Lower lobe of right lung (tissue), 2 donors: ENCODE data around the gene DNMT1. TPM values are rescaled to one million over a fixed set of nuclear protein-coding genes. Genes with fewer than 3 reads are reported as not detected.
A peak's percentile ranks its signal among the peaks of the same experiment; 100 is the strongest.
"Not testable (repeated sequence)": the region's sequence is repeated elsewhere in the genome, so short reads cannot be mapped to it uniquely, and the experiment has no call there.

Source experiments
- ATAC-seq, 2 donors: fragments of 200-7000 bp; cut with Tn5 transposase; one replicate each; pipeline ENCODE4 v1.9.1; 2020 to 2022; ENCODE audit warnings: mild to moderate bottlenecking in 2 of 2, moderate library complexity in 2 of 2
- DNase-seq: peaks from one replicate; pipeline ENCODE4 v3.0.0-alpha.2; 2020
- H3K27ac ChIP-seq: fragments of 200-600 bp; one replicate; pipeline ENCODE4 v1.8.0; 2022
- H3K27me3 ChIP-seq: fragments of 200-600 bp; one replicate; pipeline ENCODE4 v1.8.0; 2022; ENCODE audit warnings: low read depth
- H3K36me3 ChIP-seq: fragments of 200-600 bp; one replicate; pipeline ENCODE4 v1.8.0; 2022; ENCODE audit warnings: mild to moderate bottlenecking
- H3K4me1 ChIP-seq: fragments of 200-600 bp; one replicate; pipeline ENCODE4 v1.8.0; 2022
- H3K4me3 ChIP-seq: fragments of 200-600 bp; one replicate; pipeline ENCODE4 v1.8.0; 2022; ENCODE audit warnings: mild to moderate bottlenecking
- H3K9me3 ChIP-seq: fragments of 200-600 bp; one replicate; pipeline ENCODE4 v1.8.0; 2022
- intact Hi-C: fragments of 100-400 bp; cut with DNase I; formaldehyde crosslinking; loops from one replicate; pipeline ENCODE4 v1.11.0; 2022
- long read RNA-seq: library from polyadenylated mRNA; unstranded; transcript quantifications from one replicate; pipeline ENCODE4 v2.0.0, GENCODE V29; 2021
- total RNA-seq: library from RNA; stranded (reverse); fragmentation: NEBNext Ultra II Directional; extraction: Animal tissue kit (Norgen Biotek cat#: 25700); gene quantifications from one replicate; pipeline ENCODE4 v1.2.1, GENCODE V29; 2021
- TF ChIP-seq, protein P1 (sequence below): fragments of 200-600 bp; IDR thresholded peaks from one replicate; pipeline ENCODE4 v1.8.0; 2022; ENCODE audit warnings: antibody characterized with exemption, mild to moderate bottlenecking
- donor health status: DM: no; HTN: yes; CAD: no; lungs with severe emphysema.

Gene DNMT1
- 65.5 TPM for total RNA-seq
- long read RNA-seq, full-length matches to known transcripts, result 4 of 53 reads
- long read RNA-seq, partial matches to known transcripts, result 38 of 53 reads
- long read RNA-seq, other reads (novel, unspliced or antisense), result 11 of 53 reads

DNA sequence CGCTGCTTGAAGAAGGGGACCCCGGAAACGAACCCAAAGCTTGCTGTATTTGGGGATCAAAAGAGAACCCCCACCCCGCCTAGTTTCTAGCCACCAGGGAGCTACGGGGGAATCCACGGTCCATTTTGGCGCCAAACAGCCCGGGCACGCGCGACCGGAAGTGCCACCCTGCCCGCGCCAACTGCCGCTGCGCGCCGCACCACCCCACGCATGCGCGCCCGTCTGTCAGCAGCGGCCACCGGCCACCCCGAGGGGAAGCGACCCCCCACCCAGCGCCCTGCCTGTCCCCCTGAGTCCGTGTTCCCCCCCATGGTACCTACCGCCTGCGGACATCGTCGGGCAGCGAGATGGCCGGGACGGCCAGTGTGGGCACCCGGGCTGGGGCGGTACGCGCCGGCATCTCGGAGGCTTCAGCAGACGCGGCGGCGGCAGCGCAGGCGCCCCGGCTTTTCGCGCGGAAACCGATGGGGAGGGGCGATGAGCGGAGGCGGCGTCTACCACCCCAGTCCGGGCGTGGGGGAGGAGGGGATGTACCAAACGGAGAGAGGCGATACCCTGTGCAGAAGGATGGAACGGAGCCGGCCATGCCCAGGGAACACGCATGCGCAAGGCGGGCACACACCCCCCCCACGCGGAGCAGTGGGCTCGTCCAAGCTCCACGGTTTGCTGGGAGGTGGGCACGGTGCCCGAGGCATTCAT, at the start of gene DNMT1:
Gene DNMT1, minus strand, starts transcription at position 454 of the 699 bp plus-strand sequence. Its CDS starts 54 bp downstream, at position 400.
- intact Hi-C loops, result no loop called here

GRCh38 chr19:10243606-10244005, 48.9 kb upstream of the DNMT1 start:
- Histone ChIP-seq H3K4me3 (no peak overlapping the region), H3K4me1 (peaks cover 9% of the 10 kb centered on the region), H3K36me3 (no peaks in the 10 kb centered on the region), H3K27ac (no peak overlapping the region), H3K9me3 (no peaks in the 10 kb centered on the region), H3K27me3 (no peaks in the 10 kb centered on the region)
- intact Hi-C loops, result no loop called here
- DNase-seq, result no peak
- no peak for ATAC-seq
- TF ChIP-seq, protein P1, sequence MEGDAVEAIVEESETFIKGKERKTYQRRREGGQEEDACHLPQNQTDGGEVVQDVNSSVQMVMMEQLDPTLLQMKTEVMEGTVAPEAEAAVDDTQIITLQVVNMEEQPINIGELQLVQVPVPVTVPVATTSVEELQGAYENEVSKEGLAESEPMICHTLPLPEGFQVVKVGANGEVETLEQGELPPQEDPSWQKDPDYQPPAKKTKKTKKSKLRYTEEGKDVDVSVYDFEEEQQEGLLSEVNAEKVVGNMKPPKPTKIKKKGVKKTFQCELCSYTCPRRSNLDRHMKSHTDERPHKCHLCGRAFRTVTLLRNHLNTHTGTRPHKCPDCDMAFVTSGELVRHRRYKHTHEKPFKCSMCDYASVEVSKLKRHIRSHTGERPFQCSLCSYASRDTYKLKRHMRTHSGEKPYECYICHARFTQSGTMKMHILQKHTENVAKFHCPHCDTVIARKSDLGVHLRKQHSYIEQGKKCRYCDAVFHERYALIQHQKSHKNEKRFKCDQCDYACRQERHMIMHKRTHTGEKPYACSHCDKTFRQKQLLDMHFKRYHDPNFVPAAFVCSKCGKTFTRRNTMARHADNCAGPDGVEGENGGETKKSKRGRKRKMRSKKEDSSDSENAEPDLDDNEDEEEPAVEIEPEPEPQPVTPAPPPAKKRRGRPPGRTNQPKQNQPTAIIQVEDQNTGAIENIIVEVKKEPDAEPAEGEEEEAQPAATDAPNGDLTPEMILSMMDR, result no peak

More for the DNA sequence above, at the start of gene DNMT1:
- peaks cover 34% of the 10 kb centered on the region for H3K4me1 ChIP-seq
- peak; percentile 98 to 99 for ATAC-seq
- no peaks in the 10 kb centered on the region for H3K27me3 ChIP-seq
- TF ChIP-seq, protein P1, result no peak
- H3K4me3 ChIP-seq, result peak within 1 kb of the TSS; percentile 96
- H3K27ac ChIP-seq, result peak within 1 kb of the TSS; percentile 84
- DNase-seq, result peak; percentile 95
- no peaks in the 10 kb centered on the region for H3K9me3 ChIP-seq
- no peaks in the 10 kb centered on the region for H3K36me3 ChIP-seq

- H3K9me3 ChIP-seq, H3K27me3 ChIP-seq, intact Hi-C loops, H3K4me3 ChIP-seq, H3K27ac ChIP-seq, H3K36me3 ChIP-seq, DNase-seq, ATAC-seq: not testable (repeated sequence)
- H3K4me1 ChIP-seq, result peaks cover 25% of the 10 kb centered on the region
Measured at GRCh38 chr19:10241826-10242449, 47.2 kb upstream of the DNMT1 start.

DNA sequence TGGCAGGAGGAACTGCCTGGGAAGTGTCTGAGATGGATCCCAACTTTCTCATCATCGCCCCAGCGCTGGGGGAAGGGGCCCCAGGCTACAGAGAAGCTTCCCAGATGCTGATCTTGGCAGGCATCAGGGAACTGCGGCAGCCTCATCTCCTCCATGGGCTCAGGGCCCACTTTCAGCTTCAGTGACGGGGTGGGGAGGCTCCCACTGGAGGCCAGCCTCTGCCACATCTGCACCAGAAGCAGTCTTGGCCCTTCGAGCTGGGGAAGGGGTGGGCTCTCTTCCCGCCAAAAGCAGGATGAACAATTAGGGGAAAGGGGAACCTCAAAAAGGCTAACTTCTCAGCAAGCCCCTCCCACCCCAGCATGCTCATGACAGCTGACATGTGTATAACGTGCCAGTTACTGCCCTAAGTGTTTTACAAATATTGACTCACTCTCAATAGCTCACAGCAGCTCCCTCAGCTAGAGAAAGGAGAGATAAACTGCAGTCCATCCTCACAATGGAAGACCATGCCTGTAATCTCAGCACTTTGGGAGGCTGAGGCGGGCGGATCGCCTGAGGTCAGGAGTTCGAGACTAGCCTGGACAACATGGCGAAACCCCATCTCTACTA, 43.5 kb upstream of the DNMT1 start:
- Histone ChIP-seq H3K27ac (peak overlapping the region; percentile 68), H3K4me3 (no peak overlapping the region)

GRCh38 chr19:10237702-10238101, 42.9 kb upstream of the DNMT1 start:
- no peaks in the 10 kb centered on the region for H3K36me3 ChIP-seq
- no peaks in the 10 kb centered on the region for H3K27me3 ChIP-seq
- TF ChIP-seq, protein P1, result no peak
- no peaks in the 10 kb centered on the region for H3K9me3 ChIP-seq
- no peak overlapping the region for H3K4me3 ChIP-seq
- ATAC-seq (peak; percentile 31 to 59), DNase-seq (no peak)
- intact Hi-C loops, result no loop called here
- H3K4me1 ChIP-seq, result peaks cover 43% of the 10 kb centered on the region
- peak overlapping the region; percentile 68 for H3K27ac ChIP-seq

More for the DNA sequence above, 43.5 kb upstream of the DNMT1 start:
- intact Hi-C loops, result no loop called here
- H3K9me3 ChIP-seq, result no peaks in the 10 kb centered on the region
- H3K4me1 ChIP-seq, result peaks cover 43% of the 10 kb centered on the region
- H3K36me3 ChIP-seq, result no peaks in the 10 kb centered on the region
- no peaks in the 10 kb centered on the region for H3K27me3 ChIP-seq
- DNase-seq (peak; percentile 59), ATAC-seq (peak; percentile 84 to 93)
- TF ChIP-seq, protein P1, result no peak

DNA sequence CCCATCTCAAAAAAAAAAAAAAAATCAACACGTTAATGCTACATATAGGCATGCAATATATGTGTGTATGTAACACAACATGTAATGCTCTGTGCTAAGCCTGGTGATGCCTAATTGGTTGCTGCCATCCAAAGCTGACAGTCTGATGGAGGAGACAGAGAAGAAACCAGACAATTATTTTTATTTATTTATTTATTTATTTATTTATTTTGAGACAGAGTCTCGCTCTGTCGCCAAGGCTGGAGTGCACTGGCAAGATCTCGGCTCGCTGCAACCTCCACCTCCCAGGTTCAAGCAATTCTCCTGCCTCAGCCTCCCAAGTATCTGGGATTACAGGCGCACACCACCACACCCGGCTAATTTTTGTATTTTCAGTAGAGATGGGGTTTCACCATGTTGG, 40.7 kb upstream of the DNMT1 start:
- peaks cover 43% of the 10 kb centered on the region for H3K4me1 ChIP-seq
- ATAC-seq, H3K4me3 ChIP-seq, H3K36me3 ChIP-seq, H3K9me3 ChIP-seq, H3K27me3 ChIP-seq, DNase-seq, intact Hi-C loops: not testable (repeated sequence)
- H3K27ac ChIP-seq, result peak overlapping the region; percentile 84
